COR-L47 (cell line): ENCODE data around the gene FSCN2.
"Not testable (repeated sequence)": the region's sequence is repeated elsewhere in the genome, so short reads cannot be mapped to it uniquely, and the experiment has no call there.

ENCODE experiments used
- DNase-seq: peaks from one replicate; lab custom pipeline; 2025; lab: John Stamatoyannopoulos, UW

FSCN2 gene

GRCh38 chr17:81528651-81529436 lies 667 bp downstream of the FSCN2 start:
- DNase-seq, result no peak

- DNase-seq, result no peak
Measured at GRCh38 chr17:81529437-81529803, 1.2 kb downstream of the FSCN2 start.

GRCh38 chr17:81531013-81531412 lies 2.8 kb downstream of the FSCN2 start:
- not testable (repeated sequence) for DNase-seq

GRCh38 chr17:81531998-81532404 lies 3.8 kb downstream of the FSCN2 start:
- DNase-seq, result not testable (repeated sequence)

- no peak for DNase-seq
Measured at GRCh38 chr17:81532490-81533287, 4.5 kb downstream of the FSCN2 start.

- DNase-seq, result no peak
Measured at GRCh38 chr17:81533339-81534141, 5.4 kb downstream of the FSCN2 start.

GRCh38 chr17:81534157-81535006 lies 6.2 kb downstream of the FSCN2 start:
- peak; percentile 39 for DNase-seq

- DNase-seq, result no peak
Measured at GRCh38 chr17:81535007-81535328, 6.8 kb downstream of the FSCN2 start.

- DNase-seq, result no peak
Measured at GRCh38 chr17:81535480-81536298, 7.5 kb downstream of the FSCN2 start.

- DNase-seq, result no peak
Measured at GRCh38 chr17:81536299-81537290, 8.4 kb downstream of the FSCN2 start.

GRCh38 chr17:81537343-81537855 lies 9.2 kb downstream of the FSCN2 start:
- DNase-seq, result peak; percentile 94

- DNase-seq, result peak; percentile 94
Measured at GRCh38 chr17:81537856-81538555, 9.8 kb downstream of the FSCN2 start.

GRCh38 chr17:81538651-81539570 lies 10.7 kb downstream of the FSCN2 start:
- DNase-seq, result no peak

- DNase-seq, result no peak
Measured at GRCh38 chr17:81539571-81539900, 11.4 kb downstream of the FSCN2 start.

GRCh38 chr17:81539961-81540675 lies 11.9 kb downstream of the FSCN2 start:
- DNase-seq, result no peak

- DNase-seq, result no peak
Measured at GRCh38 chr17:81540676-81541027, 12.5 kb downstream of the FSCN2 start.

GRCh38 chr17:81541123-81541522 lies 12.9 kb downstream of the FSCN2 start:
- DNase-seq, result no peak
